Activated naive CD8-positive, alpha-beta T cell treated with anti-CD3 and anti-CD28 coated beads, Interleukin-2, amount 10 ng/mL, durations not matched to agents 7 days and 5 days (primary cell): ENCODE measurements around the gene C2orf69. TPM values are rescaled to one million over a fixed set of nuclear protein-coding genes. Genes with fewer than 3 reads are reported as not detected.

Source experiments
- ATAC-seq: fragments of 150-1000 bp; cut with Tn5 transposase; one replicate; pipeline ENCODE4 v1.10.0; 2021; ENCODE audit warnings: low read depth, moderate library complexity
- POLR2A ChIA-PET: fragments of 350-600 bp; sonication (Branson Sonifier 250); formaldehyde crosslinking; loops from one replicate; lab custom pipeline; 2021; ENCODE audit warnings: antibody characterized with exemption; lab: Charles Lee
- DNase-seq: peaks from one replicate; pipeline ENCODE4 v3.0.0; 2021
- H3K27ac Mint-ChIP-seq: one replicate; pipeline ENCODE4 v1.8.0; 2022; ENCODE audit warnings: mild to moderate bottlenecking, mixed read lengths
- H3K27me3 Mint-ChIP-seq: one replicate; pipeline ENCODE4 v1.8.0; 2022; ENCODE audit warnings: mild to moderate bottlenecking, moderate library complexity, mixed read lengths
- H3K36me3 Mint-ChIP-seq: one replicate; pipeline ENCODE4 v1.8.0; 2021; ENCODE audit warnings: mild to moderate bottlenecking, mixed read lengths
- H3K4me1 Mint-ChIP-seq: one replicate; pipeline ENCODE4 v1.8.0; 2021; ENCODE audit warnings: mixed read lengths
- H3K4me3 Mint-ChIP-seq: one replicate; pipeline ENCODE4 v1.8.0; 2022; ENCODE audit warnings: mild to moderate bottlenecking, moderate library complexity, mixed read lengths
- H3K9me3 Mint-ChIP-seq: one replicate; pipeline ENCODE4 v1.8.0; 2021; ENCODE audit warnings: mixed read lengths
- total RNA-seq, 2 experiments: library from RNA; stranded (reverse); gene quantifications; one replicate each; pipeline ENCODE4 v1.2.3, GENCODE V29; 2021

The C2orf69 gene
- 10 to 100 TPM; 15.7 to 15.8 TPM for total RNA-seq

- Mint-ChIP-seq H3K27ac (peak within 1 kb of the TSS; percentile 94), H3K4me3 (peak within 1 kb of the TSS; percentile 94), H3K4me1 (peaks cover 29% of the 10 kb centered on the region), H3K9me3 (no peaks in the 10 kb centered on the region), H3K36me3 (peaks cover 14% of the 10 kb centered on the region), H3K27me3 (peaks cover 16% of the 10 kb centered on the region)
- POLR2A ChIA-PET = interaction anchor here (1.5 kb wide), 1 partner anchor 556 kb away, joined by 4 read pairs; no protein-coding TSS in a partner anchor
- DNase-seq = peak; percentile 88
- peak; percentile 88 for ATAC-seq
Measured at GRCh38 chr2:199911052-199911876, at the start of gene C2orf69. C2orf69 (plus strand) TSS chr2:199911293; CDS start chr2:199911439, 146 bp downstream.

- ATAC-seq (no peak), DNase-seq (no peak)
- H3K9me3 Mint-ChIP-seq = no peaks in the 10 kb centered on the region
- no peak overlapping the region for H3K4me3 Mint-ChIP-seq
- POLR2A ChIA-PET = no interaction called here
- peaks cover 20% of the 10 kb centered on the region for H3K27me3 Mint-ChIP-seq
- H3K4me1 Mint-ChIP-seq = no peaks in the 10 kb centered on the region
- H3K36me3 Mint-ChIP-seq = no peaks in the 10 kb centered on the region
- no peak overlapping the region for H3K27ac Mint-ChIP-seq
Measured at GRCh38 chr2:199862788-199863187, 48.3 kb upstream of the C2orf69 start.

- Mint-ChIP-seq H3K27me3 (peaks cover 36% of the 10 kb centered on the region), H3K9me3 (no peaks in the 10 kb centered on the region), H3K4me1 (no peaks in the 10 kb centered on the region), H3K4me3 (no peak overlapping the region), H3K27ac (no peak overlapping the region), H3K36me3 (no peaks in the 10 kb centered on the region)
- ATAC-seq = no peak
- POLR2A ChIA-PET = no interaction called here
- no peak for DNase-seq
Measured at GRCh38 chr2:199865905-199866304, 45.2 kb upstream of the C2orf69 start.

GRCh38 chr2:199868431-199869226 lies 42.5 kb upstream of the C2orf69 start:
- H3K27me3 Mint-ChIP-seq = peaks cover 36% of the 10 kb centered on the region
- H3K9me3 Mint-ChIP-seq = no peaks in the 10 kb centered on the region
- no peak for DNase-seq
- no peaks in the 10 kb centered on the region for H3K4me1 Mint-ChIP-seq
- H3K4me3 Mint-ChIP-seq = no peak overlapping the region
- POLR2A ChIA-PET = no interaction called here
- H3K36me3 Mint-ChIP-seq = no peaks in the 10 kb centered on the region
- ATAC-seq = no peak
- no peak overlapping the region for H3K27ac Mint-ChIP-seq

GRCh38 chr2:199869227-199869541 lies 41.9 kb upstream of the C2orf69 start:
- POLR2A ChIA-PET = no interaction called here
- no peak for ATAC-seq
- H3K4me3 Mint-ChIP-seq = no peak overlapping the region

GRCh38 chr2:199869653-199870052 lies 41.4 kb upstream of the C2orf69 start:
- Mint-ChIP-seq H3K4me3 (no peak overlapping the region), H3K9me3 (peaks cover 2% of the 10 kb centered on the region), H3K27me3 (peaks cover 30% of the 10 kb centered on the region), H3K36me3 (no peaks in the 10 kb centered on the region), H3K27ac (no peak overlapping the region), H3K4me1 (no peaks in the 10 kb centered on the region)
- no peak for ATAC-seq
- POLR2A ChIA-PET = no interaction called here
- DNase-seq = no peak

More at GRCh38 chr2:199869227-199869541, 41.9 kb upstream of the C2orf69 start:
- Mint-ChIP-seq H3K36me3 (no peaks in the 10 kb centered on the region), H3K27me3 (peaks cover 32% of the 10 kb centered on the region), H3K4me1 (no peaks in the 10 kb centered on the region), H3K9me3 (no peaks in the 10 kb centered on the region), H3K27ac (no peak overlapping the region)
- no peak for DNase-seq

- Mint-ChIP-seq H3K4me3 (no peak overlapping the region), H3K4me1 (no peaks in the 10 kb centered on the region), H3K36me3 (peaks cover 3% of the 10 kb centered on the region), H3K27ac (no peak overlapping the region), H3K27me3 (peaks cover 24% of the 10 kb centered on the region), H3K9me3 (peaks cover 7% of the 10 kb centered on the region)
- no peak for DNase-seq
- no peak for ATAC-seq
- POLR2A ChIA-PET = no interaction called here
Measured at GRCh38 chr2:199870581-199870980, 40.5 kb upstream of the C2orf69 start.

- no peak overlapping the region for H3K4me3 Mint-ChIP-seq
- peaks cover 3% of the 10 kb centered on the region for H3K36me3 Mint-ChIP-seq
- H3K27me3 Mint-ChIP-seq = peaks cover 20% of the 10 kb centered on the region
- ATAC-seq (no peak), DNase-seq (no peak)
- POLR2A ChIA-PET = no interaction called here
- H3K9me3 Mint-ChIP-seq = peaks cover 7% of the 10 kb centered on the region
- H3K27ac Mint-ChIP-seq = no peak overlapping the region
- no peaks in the 10 kb centered on the region for H3K4me1 Mint-ChIP-seq
Measured at GRCh38 chr2:199874209-199874608, 36.9 kb upstream of the C2orf69 start.

- DNase-seq = no peak
- H3K27ac Mint-ChIP-seq = no peak overlapping the region
- peaks cover 3% of the 10 kb centered on the region for H3K36me3 Mint-ChIP-seq
- peaks cover 7% of the 10 kb centered on the region for H3K9me3 Mint-ChIP-seq
- H3K27me3 Mint-ChIP-seq = peaks cover 14% of the 10 kb centered on the region
- POLR2A ChIA-PET = no interaction called here
- no peak for ATAC-seq
- H3K4me1 Mint-ChIP-seq = no peaks in the 10 kb centered on the region
- H3K4me3 Mint-ChIP-seq = no peak overlapping the region
Measured at GRCh38 chr2:199875400-199875799, 35.7 kb upstream of the C2orf69 start.

- ATAC-seq = no peak
- peaks cover 4% of the 10 kb centered on the region for H3K9me3 Mint-ChIP-seq
- DNase-seq = no peak
- no peaks in the 10 kb centered on the region for H3K4me1 Mint-ChIP-seq
- peaks cover 11% of the 10 kb centered on the region for H3K27me3 Mint-ChIP-seq
- no peaks in the 10 kb centered on the region for H3K36me3 Mint-ChIP-seq
- no peak overlapping the region for H3K27ac Mint-ChIP-seq
- no peak overlapping the region for H3K4me3 Mint-ChIP-seq
- POLR2A ChIA-PET = interaction anchor here (0.6 kb wide), 1 partner anchor 10 kb away, joined by 3 read pairs; no protein-coding TSS in a partner anchor
Measured at GRCh38 chr2:199882667-199883066, 28.4 kb upstream of the C2orf69 start.

GRCh38 chr2:199883474-199884212 lies 27.4 kb upstream of the C2orf69 start:
- Mint-ChIP-seq H3K4me3 (no peak overlapping the region), H3K27ac (no peak overlapping the region), H3K4me1 (no peaks in the 10 kb centered on the region), H3K27me3 (peaks cover 11% of the 10 kb centered on the region), H3K36me3 (peaks cover under 1% of the 10 kb centered on the region), H3K9me3 (peaks cover 4% of the 10 kb centered on the region)
- no peak for ATAC-seq
- DNase-seq = no peak
- POLR2A ChIA-PET = interaction anchor here (0.6 kb wide), 1 partner anchor 37 kb away, joined by 5 read pairs; no protein-coding TSS in a partner anchor

- H3K9me3 Mint-ChIP-seq = peaks cover 2% of the 10 kb centered on the region
- H3K36me3 Mint-ChIP-seq = no peaks in the 10 kb centered on the region
- ATAC-seq = no peak
- no peak for DNase-seq
- no peak overlapping the region for H3K4me3 Mint-ChIP-seq
- H3K27ac Mint-ChIP-seq = no peak overlapping the region
- H3K27me3 Mint-ChIP-seq = peaks cover 16% of the 10 kb centered on the region
- POLR2A ChIA-PET = no interaction called here
- H3K4me1 Mint-ChIP-seq = no peaks in the 10 kb centered on the region
Measured at GRCh38 chr2:199895406-199895805, 15.7 kb upstream of the C2orf69 start.

GRCh38 chr2:199896617-199897016 lies 14.5 kb upstream of the C2orf69 start:
- peaks cover 19% of the 10 kb centered on the region for H3K27me3 Mint-ChIP-seq

More at GRCh38 chr2:199896617-199897016, 14.5 kb upstream of the C2orf69 start:
- DNase-seq (no peak), ATAC-seq (no peak)
- H3K4me3 Mint-ChIP-seq = no peak overlapping the region
- POLR2A ChIA-PET = no interaction called here
- H3K36me3 Mint-ChIP-seq = no peaks in the 10 kb centered on the region
- peaks cover 2% of the 10 kb centered on the region for H3K9me3 Mint-ChIP-seq
- no peaks in the 10 kb centered on the region for H3K4me1 Mint-ChIP-seq
- H3K27ac Mint-ChIP-seq = no peak overlapping the region
